Inflammatory macrophage (primary cell): ENCODE measurements around the gene CSPG4.
"Not testable (repeated sequence)": the region's sequence is repeated elsewhere in the genome, so short reads cannot be mapped to it uniquely, and the experiment has no call there.

Source experiments
- DNase-seq, 2 donors: peaks; one replicate each; pipeline ENCODE4 v3.0.0-alpha.2; 2020 to 2022

The CSPG4 gene

GRCh38 chr15:75687486-75688277, 25.0 kb downstream of the CSPG4 start:
- DNase-seq = no peak

- peak; percentile 69 to 76 for DNase-seq
Measured at GRCh38 chr15:75686212-75686642, 26.4 kb downstream of the CSPG4 start.

DNA sequence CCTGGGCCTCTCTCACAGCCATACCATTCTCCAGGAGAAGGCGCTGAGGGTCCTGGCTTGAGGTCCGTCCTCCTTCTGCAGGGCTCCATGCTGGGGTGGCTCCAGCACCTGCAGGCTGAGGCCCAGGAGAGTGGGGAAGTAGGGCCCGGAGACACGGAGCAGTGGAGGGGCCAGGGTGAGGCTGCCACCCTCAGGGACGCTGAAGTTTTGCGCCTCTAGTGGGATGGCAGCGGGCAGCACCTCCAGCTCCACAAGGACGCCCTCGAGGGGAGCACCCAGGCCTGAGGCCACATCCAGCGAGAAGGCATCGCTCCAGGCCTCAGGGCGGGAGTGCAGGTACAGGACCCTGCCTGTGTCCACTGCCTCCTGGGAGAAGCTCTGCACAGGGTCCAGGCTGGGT, 27.5 kb downstream of the CSPG4 start:
- no peak for DNase-seq

- no peak for DNase-seq
Measured at GRCh38 chr15:75684648-75685047, 28.0 kb downstream of the CSPG4 start.

DNA sequence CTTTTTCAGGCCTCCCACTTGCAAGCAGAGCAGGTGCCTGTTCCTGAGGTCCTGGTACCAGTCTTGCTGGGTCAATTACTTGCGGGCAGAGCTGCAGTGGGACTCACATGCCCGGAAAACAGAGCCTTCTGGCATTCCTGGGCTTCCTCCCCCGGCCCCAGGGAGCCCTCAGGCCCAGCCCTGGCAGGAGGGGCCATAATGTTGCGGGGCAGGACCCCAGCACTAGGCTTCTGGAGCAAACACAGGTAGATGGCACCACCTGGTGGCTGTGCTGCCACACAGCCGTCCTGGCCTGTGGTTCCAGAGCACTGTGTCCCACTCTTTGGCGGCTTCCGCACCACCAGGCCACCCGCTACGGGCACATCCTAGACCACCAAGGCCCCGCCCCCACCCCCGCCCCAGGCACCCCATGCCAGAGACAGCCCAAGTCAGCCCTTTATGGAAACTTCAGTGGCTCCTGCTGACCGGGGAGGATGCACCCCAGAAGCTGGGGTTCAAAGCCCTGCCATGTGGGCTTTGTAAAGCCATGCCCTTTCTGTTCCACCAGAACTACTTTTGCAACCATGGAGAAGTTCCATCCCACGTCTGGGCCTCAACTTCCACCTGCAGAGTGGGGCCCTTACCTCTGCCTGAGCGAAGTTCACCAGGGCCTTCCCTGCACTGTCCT, 28.9 kb downstream of the CSPG4 start:
- peak; percentile 59 to 68 for DNase-seq

GRCh38 chr15:75682181-75683135, 30.2 kb downstream of the CSPG4 start:
- no peak for DNase-seq

- DNase-seq = no peak
Measured at GRCh38 chr15:75680007-75680789, 32.5 kb downstream of the CSPG4 start.

DNA sequence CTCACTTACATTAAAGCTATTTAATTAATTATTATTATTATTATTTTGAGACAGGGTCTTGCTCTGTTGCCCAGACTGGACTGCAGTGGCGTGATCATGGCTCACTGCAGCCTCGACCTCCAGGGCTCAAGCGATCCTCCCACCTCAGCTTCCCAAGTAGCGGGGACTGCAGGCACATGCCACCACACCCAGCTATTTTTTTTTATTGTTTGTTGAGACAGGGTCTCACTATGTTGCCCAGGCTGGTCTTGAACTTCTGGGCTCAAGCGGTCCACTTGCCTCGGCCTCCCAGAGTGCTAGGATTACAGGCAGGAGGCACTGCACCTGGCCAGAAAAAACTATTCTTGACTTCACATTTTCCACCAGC, 34.3 kb downstream of the CSPG4 start:
- not testable (repeated sequence) for DNase-seq

- no peak for DNase-seq
Measured at GRCh38 chr15:75677465-75678323, 35.0 kb downstream of the CSPG4 start.

DNA sequence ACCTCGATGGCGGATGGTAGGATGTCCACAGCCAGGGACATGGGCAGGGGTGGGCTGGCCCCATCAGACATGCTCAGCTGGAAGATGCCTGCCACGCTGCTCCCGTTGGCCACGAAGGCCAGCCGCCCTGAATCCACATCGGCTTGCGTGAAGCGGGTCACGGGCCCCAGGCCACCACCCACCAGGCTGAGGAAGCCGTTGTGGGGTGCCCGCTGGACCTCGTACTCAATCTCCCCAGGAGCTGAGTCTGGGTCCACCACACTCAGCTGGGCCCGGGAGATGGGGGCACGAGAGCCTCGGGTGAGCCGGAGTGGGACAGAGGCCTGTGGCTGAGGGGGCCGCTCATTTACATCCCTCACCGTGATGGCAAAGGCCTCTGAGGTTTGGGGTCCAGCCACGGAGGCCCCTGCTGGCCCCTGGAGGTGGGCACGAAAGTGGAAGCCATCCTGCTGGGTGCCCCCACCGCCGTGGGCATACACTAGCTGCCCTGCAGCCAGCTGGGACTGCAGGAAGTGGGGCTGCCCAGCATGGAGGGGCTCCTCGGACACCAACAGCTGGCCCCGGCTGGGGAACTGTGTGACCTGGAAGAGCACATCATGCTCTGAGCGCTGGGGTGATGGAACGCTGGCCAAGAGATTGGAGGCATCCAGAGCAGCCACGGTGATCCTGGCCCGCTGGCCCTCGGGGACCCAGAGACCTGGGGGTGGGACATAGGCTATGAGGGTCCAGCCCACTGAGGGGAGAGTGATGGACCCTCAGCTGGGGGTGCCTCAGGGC, 35.8 kb downstream of the CSPG4 start:
- no peak for DNase-seq

DNA sequence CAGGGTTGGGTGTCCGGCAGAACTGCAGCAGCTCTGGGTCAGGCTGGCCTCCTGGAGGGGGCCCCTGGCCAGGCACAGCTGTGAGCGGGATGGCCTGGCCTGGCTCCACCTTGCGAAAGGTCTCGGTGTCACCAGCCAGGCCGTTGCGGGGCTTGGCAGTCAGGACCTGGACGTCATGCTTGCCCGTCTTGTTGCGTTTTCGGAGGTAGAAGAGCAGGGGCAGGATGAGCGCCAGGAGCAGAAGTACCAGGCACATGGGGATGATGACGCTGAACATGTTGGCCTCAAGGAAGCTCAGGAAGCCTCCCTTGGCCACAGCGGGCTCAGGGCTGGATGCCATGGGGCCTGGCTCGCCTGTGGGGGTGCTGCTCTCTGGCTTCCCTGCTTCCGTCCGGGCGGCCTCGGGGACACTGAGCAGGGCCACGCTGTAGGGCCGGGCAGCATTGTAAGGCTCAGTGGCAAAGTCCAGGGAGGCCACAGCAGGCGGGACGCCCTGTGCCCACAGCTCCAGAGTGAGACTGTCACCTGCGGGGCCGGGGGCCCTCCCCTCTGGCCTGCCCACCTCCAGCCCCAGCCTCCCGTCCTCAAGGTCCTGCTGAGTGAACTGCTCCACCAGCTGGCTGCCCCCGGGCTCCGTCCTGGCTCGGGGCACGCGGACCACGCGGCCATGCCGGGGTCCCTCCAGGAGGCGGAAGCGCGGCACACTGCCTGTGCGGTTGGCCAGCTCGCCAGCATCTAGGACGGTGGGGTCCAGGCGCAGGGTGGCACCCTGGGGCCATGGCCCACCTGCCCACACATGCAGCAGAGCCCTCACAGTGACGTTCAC, 36.9 kb downstream of the CSPG4 start:
- DNase-seq = no peak

- no peak for DNase-seq
Measured at GRCh38 chr15:75674366-75674765, 38.3 kb downstream of the CSPG4 start.

- no peak for DNase-seq
Measured at GRCh38 chr15:75673426-75674235, 39.0 kb downstream of the CSPG4 start.

GRCh38 chr15:75672646-75673425, 39.8 kb downstream of the CSPG4 start:
- no peak for DNase-seq

DNA sequence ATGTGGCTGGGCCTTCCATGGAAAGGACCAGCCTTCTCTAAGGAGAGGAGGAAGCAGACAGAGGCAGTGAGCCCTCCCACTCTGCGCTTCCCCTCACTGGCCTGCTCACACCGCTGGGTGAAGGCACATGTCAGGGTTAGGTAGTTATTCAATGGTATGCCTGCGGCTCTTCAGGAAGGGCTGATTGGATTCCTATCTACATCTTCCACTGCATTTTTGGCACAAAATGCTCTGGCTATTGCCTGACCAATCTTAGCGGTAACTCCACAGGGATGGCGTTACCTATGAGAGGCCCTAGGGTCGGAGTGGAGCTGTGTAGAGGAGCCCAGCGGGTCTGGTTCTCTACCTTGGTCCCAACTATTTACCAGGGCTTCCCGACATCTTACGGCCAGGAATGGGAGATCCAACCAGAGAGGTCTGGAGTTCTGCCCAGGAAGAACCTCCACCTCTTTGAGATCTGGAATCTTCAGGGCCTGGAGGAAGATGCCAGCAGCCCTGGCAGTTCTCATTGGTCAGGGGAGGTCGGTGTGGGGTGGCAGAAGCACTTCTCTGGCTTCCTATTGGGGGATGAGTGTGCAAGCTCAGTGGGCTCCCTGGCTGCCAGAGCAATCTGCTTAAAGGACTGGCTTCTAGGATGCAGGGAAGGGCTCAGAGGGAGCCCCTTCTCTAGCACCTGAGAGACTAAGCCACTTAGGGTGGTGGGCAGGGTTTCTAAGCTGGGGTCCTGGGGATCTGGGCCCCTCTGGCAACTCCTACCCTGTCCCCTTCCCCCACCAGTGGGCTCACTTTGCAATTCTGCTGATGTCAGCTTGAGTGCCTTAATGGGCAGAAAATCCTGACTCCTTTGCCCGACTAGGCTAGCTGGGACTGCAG, 40.7 kb downstream of the CSPG4 start:
- peak in 1 of 2 donors; percentile 19 for DNase-seq

GRCh38 chr15:75669879-75670212, 42.8 kb downstream of the CSPG4 start:
- DNase-seq = no peak
